H9 (cell line): ENCODE measurements around the gene RPIA. TPM values are rescaled to one million over a fixed set of nuclear protein-coding genes. Genes with fewer than 3 reads are reported as not detected.

Source experiments
- DNase-seq: peaks from one replicate; pipeline ENCODE4 v3.0.0-alpha.2; 2017
- H2AFZ ChIP-seq: one replicate; pipeline ENCODE4 v1.6.1; 2013; ENCODE audit warnings: mild to moderate bottlenecking, low read length, control low read depth, moderate library complexity
- H2AK5ac ChIP-seq: 2 replicates; pipeline ENCODE4 v1.6.1; 2013; ENCODE audit warnings: low read length, control low read depth, mixed read lengths; ENCODE audit not compliant: insufficient read length
- H2BK120ac ChIP-seq: one replicate; pipeline ENCODE4 v1.6.1; 2013; ENCODE audit warnings: low read depth, mild to moderate bottlenecking, low read length, control low read depth, inconsistent platforms; ENCODE audit not compliant: poor library complexity, severe bottlenecking
- H2BK12ac ChIP-seq: 2 replicates; pipeline ENCODE4 v1.6.1; 2013; ENCODE audit warnings: low read length, control low read depth, mixed read lengths, low read depth; ENCODE audit not compliant: insufficient read length
- H2BK15ac ChIP-seq: 2 replicates; pipeline ENCODE4 v1.6.1; 2013; ENCODE audit warnings: low read depth, low read length, control low read depth
- H2BK20ac ChIP-seq: one replicate; pipeline ENCODE4 v1.6.1; 2013; ENCODE audit warnings: low read depth, mild to moderate bottlenecking, low read length, control low read depth, inconsistent platforms; ENCODE audit not compliant: poor library complexity, severe bottlenecking
- H2BK5ac ChIP-seq: 2 replicates; pipeline ENCODE4 v1.6.1; 2013; ENCODE audit warnings: low read length, control low read depth, mixed read lengths; ENCODE audit not compliant: insufficient read length
- H3K14ac ChIP-seq: 2 replicates; pipeline ENCODE4 v1.6.1; 2013; ENCODE audit warnings: low read length, control low read depth; ENCODE audit not compliant: insufficient read depth
- H3K18ac ChIP-seq: 2 replicates; pipeline ENCODE4 v1.6.1; 2013; ENCODE audit warnings: low read depth, mild to moderate bottlenecking, mixed read lengths, low read length, control low read depth; ENCODE audit not compliant: insufficient read length
- H3K23ac ChIP-seq: 2 replicates; pipeline ENCODE4 v1.6.1; 2013; ENCODE audit warnings: low read length, control low read depth, mixed read lengths, low read depth; ENCODE audit not compliant: insufficient read length
- H3K23me2 ChIP-seq: 2 replicates; pipeline ENCODE4 v1.6.1; 2013; ENCODE audit warnings: low read depth, mild to moderate bottlenecking, mixed read lengths, low read length, control low read depth; ENCODE audit not compliant: insufficient read length, poor library complexity, severe bottlenecking
- H3K27ac ChIP-seq: 2 replicates; pipeline ENCODE4 v1.5.1; 2013; ENCODE audit warnings: low read length, control low read depth, mixed read lengths, low read depth; ENCODE audit not compliant: insufficient read length
- H3K27me3 ChIP-seq: 2 replicates; pipeline ENCODE4 v1.6.1; 2013; ENCODE audit warnings: low read length, control low read depth, inconsistent platforms; ENCODE audit not compliant: insufficient read depth
- H3K4ac ChIP-seq: 2 replicates; pipeline ENCODE4 v1.6.1; 2013; ENCODE audit warnings: low read depth, mild to moderate bottlenecking, control low read depth, inconsistent platforms, low read length, moderate library complexity
- H3K4me1 ChIP-seq: 2 replicates; pipeline ENCODE4 v1.6.1; 2013; ENCODE audit warnings: low read length, control low read depth, inconsistent platforms; ENCODE audit not compliant: insufficient read depth
- H3K4me2 ChIP-seq: 2 replicates; pipeline ENCODE4 v1.6.1; 2013; ENCODE audit warnings: low read length, control low read depth, mixed read lengths; ENCODE audit not compliant: insufficient read length, insufficient read depth
- H3K56ac ChIP-seq: 2 replicates; pipeline ENCODE4 v1.6.1; 2013; ENCODE audit warnings: low read depth, mild to moderate bottlenecking, mixed read lengths, low read length, control low read depth; ENCODE audit not compliant: insufficient read length
- H3K79me1 ChIP-seq: 2 replicates; pipeline ENCODE4 v1.6.1; 2013; ENCODE audit warnings: low read depth, mild to moderate bottlenecking, moderate library complexity, low read length, control low read depth, inconsistent platforms; ENCODE audit not compliant: insufficient read depth, poor library complexity, severe bottlenecking
- H3K79me2 ChIP-seq: 2 replicates; pipeline ENCODE4 v1.6.1; 2013; ENCODE audit warnings: low read length, control low read depth, inconsistent platforms; ENCODE audit not compliant: insufficient read depth
- H3K9ac ChIP-seq: 2 replicates; pipeline ENCODE4 v1.6.1; 2013; ENCODE audit warnings: low read length, control low read depth, mixed read lengths; ENCODE audit not compliant: insufficient read length; ENCODE audit errors: extremely low read depth
- H3K9me3 ChIP-seq: one replicate; pipeline ENCODE4 v1.6.1; 2013; ENCODE audit warnings: low read depth, low read length, inconsistent platforms; ENCODE audit not compliant: control insufficient read depth
- H3T11ph ChIP-seq: one replicate; pipeline ENCODE4 v1.6.1; 2013; ENCODE audit warnings: mild to moderate bottlenecking, low read length, control low read depth, inconsistent platforms
- H4K20me1 ChIP-seq: one replicate; pipeline ENCODE4 v1.6.1; 2013; ENCODE audit not compliant: control insufficient read depth, insufficient read length, insufficient read depth
- H4K5ac ChIP-seq: 2 replicates; pipeline ENCODE4 v1.6.1; 2013; ENCODE audit warnings: low read depth, mild to moderate bottlenecking, mixed read lengths, low read length, control low read depth; ENCODE audit not compliant: insufficient read length
- H4K8ac ChIP-seq: replicated peaks from 2 replicates; pipeline ENCODE4 v1.6.1; 2013; ENCODE audit warnings: low read length, control low read depth, mixed read lengths, low read depth; ENCODE audit not compliant: insufficient read length
- H4K91ac ChIP-seq: 2 replicates; pipeline ENCODE4 v1.6.1; 2013; ENCODE audit warnings: low read depth, mild to moderate bottlenecking, moderate library complexity, mixed read lengths, low read length, control low read depth; ENCODE audit not compliant: insufficient read length
- H3K27ac Mint-ChIP-seq, 3 experiments: 2 replicates in 2 of 3; 3 replicates in 1 of 3; pipeline ENCODE4 v1.8.0; 2020 to 2021; ENCODE audit warnings: mixed read lengths in 3 of 3, mild to moderate bottlenecking in 1 of 3, moderate library complexity in 1 of 3
- H3K27me3 Mint-ChIP-seq: 2 replicates; pipeline ENCODE4 v1.8.0; 2021; ENCODE audit warnings: low read depth, mild to moderate bottlenecking, moderate library complexity, mixed read lengths
- H3K36me3 Mint-ChIP-seq, 3 experiments: 2 replicates in 2 of 3; 3 replicates in 1 of 3; pipeline ENCODE4 v1.8.0; 2020 to 2021; ENCODE audit warnings: low read depth in 3 of 3, mixed read lengths in 3 of 3; ENCODE audit not compliant: insufficient read depth in 1 of 3
- H3K4me1 Mint-ChIP-seq, 2 experiments: 2 replicates each; pipeline ENCODE4 v1.8.0; 2020; ENCODE audit warnings: mixed read lengths in 2 of 2
- H3K4me3 Mint-ChIP-seq, 2 experiments: 2 replicates in 1 of 2; 3 replicates in 1 of 2; pipeline ENCODE4 v1.8.0; 2020 to 2021; ENCODE audit warnings: mild to moderate bottlenecking in 2 of 2, mixed read lengths in 2 of 2, moderate library complexity in 1 of 2
- H3K9me3 Mint-ChIP-seq, 2 experiments: 2 replicates in 1 of 2; 3 replicates in 1 of 2; pipeline ENCODE4 v1.8.0; 2020; ENCODE audit warnings: mild to moderate bottlenecking in 2 of 2, mixed read lengths in 2 of 2, moderate library complexity in 1 of 2
- CTCF ChIP-seq: fragments of 200-600 bp; sonication (generic); conservative IDR thresholded peaks from 3 replicates; pipeline ENCODE4 v1.8.0; 2021; ENCODE audit warnings: antibody characterized with exemption, mild to moderate bottlenecking
- WGBS: extraction: QIAGEN DNeasy Blood & Tissue Kit; methylation state at CpG from one replicate; pipeline ENCODE4 v1.1.7; 2013; ENCODE audit warnings: missing lambda C conversion rate, low lambda C conversion rate, mixed read lengths; ENCODE audit not compliant: insufficient read length; ENCODE audit errors: extremely low coverage; 5-methylcytosine and 5-hydroxymethylcytosine counted together
- total RNA-seq: library from RNA; stranded (reverse); gene quantifications from 2 replicates; pipeline ENCODE4 v1.2.1, GENCODE V29; 2021

The RPIA gene
- total RNA-seq, 1 experiment from 2014 or later, result 18.6 TPM

- Mint-ChIP-seq H3K4me3 (no peak overlapping the region; a peak in 1 of 5 replicates), H3K27me3 (no peaks in the 10 kb centered on the region), H3K27ac (peak overlapping the region in 1 of 3 experiments; percentile 19; a peak in 2 of 7 replicates), H3K4me1 (peaks cover 18% of the 10 kb centered on the region in 2 experiments), H3K36me3 (peaks cover 3 to 5% (median 3%) of the 10 kb centered on the region in 3 experiments; a peak in 5 of 7 replicates), H3K9me3 (peaks cover 3 to 8% of the 10 kb centered on the region in 2 experiments; a peak in 4 of 5 replicates)
- Histone ChIP-seq H2AFZ (no peak overlapping the region), H2AK5ac (no peak overlapping the region), H3K56ac (no peak overlapping the region), H4K5ac (no peak overlapping the region), H3K9me3 (no peaks in the 10 kb centered on the region), H3K18ac (no peak overlapping the region), H3K4me2 (no peak overlapping the region), H4K91ac (no peak overlapping the region), H2BK20ac (no peak overlapping the region), H3K27me3 (no peaks in the 10 kb centered on the region), H3K27ac (no peak overlapping the region), H2BK15ac (no peak overlapping the region), H3K9ac (no peak overlapping the region), H3K79me2 (no peaks in the 10 kb centered on the region), H3K4ac (no peak overlapping the region), H3K14ac (no peak overlapping the region), H3K23me2 (no peaks in the 10 kb centered on the region), H3K79me1 (no peaks in the 10 kb centered on the region), H4K8ac (no peak overlapping the region), H2BK12ac (no peak overlapping the region), H4K20me1 (peaks cover 2% of the 10 kb centered on the region), H3T11ph (no peak overlapping the region), H3K4me1 (peaks cover 6% of the 10 kb centered on the region; the same call in 1 of the 2 replicates), H2BK120ac (no peak overlapping the region), H3K23ac (no peak overlapping the region), H2BK5ac (no peak overlapping the region)
- WGBS, result no CpG with 5 or more reads among the region's 2 CpGs
- DNase-seq, result no peak
- no peak for TF ChIP-seq CTCF
These were observed 34.3 kb upstream of the RPIA start for GRCh38 chr2:88657131-88657530.
